ENCODE results near the gene CEP120. TPM values are rescaled to one million over a fixed set of nuclear protein-coding genes. Genes with fewer than 3 reads are reported as not detected.

Gene CEP120
- total RNA-seq, 1 donor from 2014 or later = 19.0 TPM

GRCh38 chr5:123454259-123454911 lies 31.2 kb upstream of the CEP120 start:
- FAIRE-seq = no peak
- no peak for DNase-seq (ENCODE audit: low read depth)
- no peaks in the 10 kb centered on the region for H3K27me3 ChIP-seq (ENCODE audit: insufficient read depth, low read length)
- no peak for TF ChIP-seq CTCF (IDR thresholded peaks at IDR 0.05; ENCODE audit: insufficient read depth, low read depth, low read length)
- TF ChIP-seq EZH2 (IDR thresholded peaks at IDR 0.05; ENCODE audit: insufficient read depth, low read length) = no peak
- no peaks in the 10 kb centered on the region for H3K9me3 Mint-ChIP-seq (ENCODE audit: unreplicated experiment)
- H3K27me3 Mint-ChIP-seq (ENCODE audit: low read depth, unreplicated experiment) = no peaks in the 10 kb centered on the region
- no peak overlapping the region for H3K4me3 Mint-ChIP-seq (ENCODE audit: unreplicated experiment)
- no peak overlapping the region for H3K27ac ChIP-seq (ENCODE audit: low read depth, low read length)
- H3K27ac Mint-ChIP-seq (ENCODE audit: unreplicated experiment) = no peak overlapping the region
- no peak overlapping the region for H2AFZ ChIP-seq (ENCODE audit: low read depth, low read length)
- no peaks in the 10 kb centered on the region for H3K36me3 ChIP-seq (ENCODE audit: insufficient read depth, low read length)
- no peak overlapping the region for H3K9ac ChIP-seq (ENCODE audit: low read length)
- no peak overlapping the region for H3K4me3 ChIP-seq (ENCODE audit: insufficient read depth, low read depth, low read length)
- H3K9me3 ChIP-seq (ENCODE audit: insufficient read depth, low read depth, low read length) = no peaks in the 10 kb centered on the region
- no peak overlapping the region for H3K4me2 ChIP-seq (ENCODE audit: low read length)
- no peaks in the 10 kb centered on the region for H3K79me2 ChIP-seq (ENCODE audit: insufficient read depth, low read length)
- no peaks in the 10 kb centered on the region for H3K4me1 ChIP-seq (ENCODE audit: insufficient read depth, low read length)
- no peaks in the 10 kb centered on the region for H3K36me3 Mint-ChIP-seq (ENCODE audit: low read depth, unreplicated experiment)
- peaks cover 6% of the 10 kb centered on the region for H3K4me1 Mint-ChIP-seq (ENCODE audit: low read depth, unreplicated experiment)
- no peaks in the 10 kb centered on the region for H4K20me1 ChIP-seq (ENCODE audit: insufficient read depth, low read length)

- no peak for TF ChIP-seq CTCF (IDR thresholded peaks at IDR 0.05; ENCODE audit: insufficient read depth, low read depth, low read length)
- no peak for TF ChIP-seq EZH2 (IDR thresholded peaks at IDR 0.05; ENCODE audit: insufficient read depth, low read length)
- H3K27ac Mint-ChIP-seq (ENCODE audit: unreplicated experiment) = no peak overlapping the region
- Histone ChIP-seq H3K4me3 (ENCODE audit: insufficient read depth, low read depth, low read length) (no peak overlapping the region), H3K79me2 (ENCODE audit: insufficient read depth, low read length) (no peaks in the 10 kb centered on the region), H4K20me1 (ENCODE audit: insufficient read depth, low read length) (no peaks in the 10 kb centered on the region), H2AFZ (ENCODE audit: low read depth, low read length) (no peak overlapping the region), H3K4me1 (ENCODE audit: insufficient read depth, low read length) (no peaks in the 10 kb centered on the region), H3K4me2 (ENCODE audit: low read length) (no peak overlapping the region), H3K27ac (ENCODE audit: low read depth, low read length) (no peak overlapping the region), H3K27me3 (ENCODE audit: insufficient read depth, low read length) (no peaks in the 10 kb centered on the region), H3K9me3 (ENCODE audit: insufficient read depth, low read depth, low read length) (no peaks in the 10 kb centered on the region), H3K9ac (ENCODE audit: low read length) (no peak overlapping the region), H3K36me3 (ENCODE audit: insufficient read depth, low read length) (no peaks in the 10 kb centered on the region)
- DNase-seq (ENCODE audit: low read depth) (no peak), FAIRE-seq (no peak)
- H3K4me3 Mint-ChIP-seq (ENCODE audit: unreplicated experiment) = no peak overlapping the region
- peaks cover 6% of the 10 kb centered on the region for H3K4me1 Mint-ChIP-seq (ENCODE audit: low read depth, unreplicated experiment)
- H3K27me3 Mint-ChIP-seq (ENCODE audit: low read depth, unreplicated experiment) = no peaks in the 10 kb centered on the region
- H3K36me3 Mint-ChIP-seq (ENCODE audit: low read depth, unreplicated experiment) = no peaks in the 10 kb centered on the region
- no peaks in the 10 kb centered on the region for H3K9me3 Mint-ChIP-seq (ENCODE audit: unreplicated experiment)
Measured at GRCh38 chr5:123452401-123452800, 29.2 kb upstream of the CEP120 start.

GRCh38 chr5:123451047-123451446 lies 27.8 kb upstream of the CEP120 start:
- Histone ChIP-seq H3K9me3 (ENCODE audit: insufficient read depth, low read depth, low read length) (no peaks in the 10 kb centered on the region), H3K36me3 (ENCODE audit: insufficient read depth, low read length) (no peaks in the 10 kb centered on the region), H3K79me2 (ENCODE audit: insufficient read depth, low read length) (no peaks in the 10 kb centered on the region), H3K27ac (ENCODE audit: low read depth, low read length) (no peak overlapping the region), H3K4me1 (ENCODE audit: insufficient read depth, low read length) (no peaks in the 10 kb centered on the region), H3K4me3 (ENCODE audit: insufficient read depth, low read depth, low read length) (no peak overlapping the region), H3K9ac (ENCODE audit: low read length) (no peak overlapping the region), H2AFZ (ENCODE audit: low read depth, low read length) (no peak overlapping the region), H4K20me1 (ENCODE audit: insufficient read depth, low read length) (no peaks in the 10 kb centered on the region), H3K4me2 (ENCODE audit: low read length) (no peak overlapping the region), H3K27me3 (ENCODE audit: insufficient read depth, low read length) (peaks cover 4% of the 10 kb centered on the region)
- TF ChIP-seq CTCF (IDR thresholded peaks at IDR 0.05; ENCODE audit: insufficient read depth, low read depth, low read length) (no peak), EZH2 (IDR thresholded peaks at IDR 0.05; ENCODE audit: insufficient read depth, low read length) (no peak)
- Mint-ChIP-seq H3K27ac (ENCODE audit: unreplicated experiment) (no peak overlapping the region), H3K4me1 (ENCODE audit: low read depth, unreplicated experiment) (peaks cover 6% of the 10 kb centered on the region), H3K9me3 (ENCODE audit: unreplicated experiment) (no peaks in the 10 kb centered on the region), H3K36me3 (ENCODE audit: low read depth, unreplicated experiment) (no peaks in the 10 kb centered on the region), H3K27me3 (ENCODE audit: low read depth, unreplicated experiment) (no peaks in the 10 kb centered on the region), H3K4me3 (ENCODE audit: unreplicated experiment) (no peak overlapping the region)
- DNase-seq (ENCODE audit: low read depth) (no peak), FAIRE-seq (no peak)

All from astrocyte (in vitro differentiated cells and primary cell).